ENCODE data around the gene PRKAB1.

Gene PRKAB1

DNA sequence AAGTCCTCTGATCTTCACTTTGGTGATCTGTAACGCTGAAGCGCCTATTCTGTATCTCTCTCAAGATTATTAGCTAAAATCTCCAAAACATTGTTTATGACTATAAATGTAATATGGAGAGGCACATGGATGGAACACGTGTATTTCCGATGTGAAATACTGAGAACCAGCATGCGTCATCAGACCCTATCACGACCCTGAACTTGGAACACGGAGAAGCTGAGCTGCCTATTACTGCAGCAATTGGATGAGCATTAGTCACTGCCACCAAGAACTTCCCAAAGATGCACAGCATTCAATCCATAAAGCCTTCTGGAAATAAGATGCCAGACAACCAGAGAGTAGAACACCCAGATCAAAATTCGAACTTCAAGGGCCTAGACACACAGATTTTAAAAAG, 61.9 kb downstream of the PRKAB1 start:
- Histone ChIP-seq H3K9me3 (ENCODE audit: severe bottlenecking) (no peaks in the 10 kb centered on the region), H3K36me3 (ENCODE audit: low read depth) (peaks cover 27% of the 10 kb centered on the region), H3K4me1 (ENCODE audit: insufficient read depth, poor library complexity, severe bottlenecking) (no peaks in the 10 kb centered on the region), H3K27ac (ENCODE audit: poor library complexity, severe bottlenecking) (no peak overlapping the region), H3K4me3 (ENCODE audit: severe bottlenecking) (no peak overlapping the region), H3K27me3 (ENCODE audit: insufficient read depth, poor library complexity, severe bottlenecking) (no peaks in the 10 kb centered on the region)
- TF ChIP-seq, protein P1, sequence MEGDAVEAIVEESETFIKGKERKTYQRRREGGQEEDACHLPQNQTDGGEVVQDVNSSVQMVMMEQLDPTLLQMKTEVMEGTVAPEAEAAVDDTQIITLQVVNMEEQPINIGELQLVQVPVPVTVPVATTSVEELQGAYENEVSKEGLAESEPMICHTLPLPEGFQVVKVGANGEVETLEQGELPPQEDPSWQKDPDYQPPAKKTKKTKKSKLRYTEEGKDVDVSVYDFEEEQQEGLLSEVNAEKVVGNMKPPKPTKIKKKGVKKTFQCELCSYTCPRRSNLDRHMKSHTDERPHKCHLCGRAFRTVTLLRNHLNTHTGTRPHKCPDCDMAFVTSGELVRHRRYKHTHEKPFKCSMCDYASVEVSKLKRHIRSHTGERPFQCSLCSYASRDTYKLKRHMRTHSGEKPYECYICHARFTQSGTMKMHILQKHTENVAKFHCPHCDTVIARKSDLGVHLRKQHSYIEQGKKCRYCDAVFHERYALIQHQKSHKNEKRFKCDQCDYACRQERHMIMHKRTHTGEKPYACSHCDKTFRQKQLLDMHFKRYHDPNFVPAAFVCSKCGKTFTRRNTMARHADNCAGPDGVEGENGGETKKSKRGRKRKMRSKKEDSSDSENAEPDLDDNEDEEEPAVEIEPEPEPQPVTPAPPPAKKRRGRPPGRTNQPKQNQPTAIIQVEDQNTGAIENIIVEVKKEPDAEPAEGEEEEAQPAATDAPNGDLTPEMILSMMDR (IDR thresholded peaks at IDR 0.05; ENCODE audit: poor library complexity, severe bottlenecking), result no peak
- DNase-seq (ENCODE audit: low spot score), result no peak
- no peak for ATAC-seq (ENCODE audit: low read depth)

- ATAC-seq (ENCODE audit: low read depth), result no peak
- Histone ChIP-seq H3K27ac (ENCODE audit: poor library complexity, severe bottlenecking) (no peak overlapping the region), H3K4me1 (ENCODE audit: insufficient read depth, poor library complexity, severe bottlenecking) (no peaks in the 10 kb centered on the region), H3K4me3 (ENCODE audit: severe bottlenecking) (no peak overlapping the region), H3K9me3 (ENCODE audit: severe bottlenecking) (no peaks in the 10 kb centered on the region), H3K36me3 (ENCODE audit: low read depth) (peaks cover 30% of the 10 kb centered on the region), H3K27me3 (ENCODE audit: insufficient read depth, poor library complexity, severe bottlenecking) (no peaks in the 10 kb centered on the region)
- TF ChIP-seq, protein P1 (IDR thresholded peaks at IDR 0.05; ENCODE audit: poor library complexity, severe bottlenecking), result no peak
- no peak for DNase-seq (ENCODE audit: low spot score)
These were observed 62.4 kb downstream of the PRKAB1 start for GRCh38 chr12:119730381-119730780.

Data from RWPE2 (cell line).